ENCODE data around the gene AGFG2. TPM values are rescaled to one million over a fixed set of nuclear protein-coding genes. Genes with fewer than 3 reads are reported as not detected.
A peak's percentile ranks its signal among the peaks of the same experiment; 100 is the strongest.

The AGFG2 gene
- total and polyA plus RNA-seq, 2 of the 13 experiments (the other 11 are each of a cell fraction or from before 2014, with no cell fraction given) = 125 to 132 TPM

DNA sequence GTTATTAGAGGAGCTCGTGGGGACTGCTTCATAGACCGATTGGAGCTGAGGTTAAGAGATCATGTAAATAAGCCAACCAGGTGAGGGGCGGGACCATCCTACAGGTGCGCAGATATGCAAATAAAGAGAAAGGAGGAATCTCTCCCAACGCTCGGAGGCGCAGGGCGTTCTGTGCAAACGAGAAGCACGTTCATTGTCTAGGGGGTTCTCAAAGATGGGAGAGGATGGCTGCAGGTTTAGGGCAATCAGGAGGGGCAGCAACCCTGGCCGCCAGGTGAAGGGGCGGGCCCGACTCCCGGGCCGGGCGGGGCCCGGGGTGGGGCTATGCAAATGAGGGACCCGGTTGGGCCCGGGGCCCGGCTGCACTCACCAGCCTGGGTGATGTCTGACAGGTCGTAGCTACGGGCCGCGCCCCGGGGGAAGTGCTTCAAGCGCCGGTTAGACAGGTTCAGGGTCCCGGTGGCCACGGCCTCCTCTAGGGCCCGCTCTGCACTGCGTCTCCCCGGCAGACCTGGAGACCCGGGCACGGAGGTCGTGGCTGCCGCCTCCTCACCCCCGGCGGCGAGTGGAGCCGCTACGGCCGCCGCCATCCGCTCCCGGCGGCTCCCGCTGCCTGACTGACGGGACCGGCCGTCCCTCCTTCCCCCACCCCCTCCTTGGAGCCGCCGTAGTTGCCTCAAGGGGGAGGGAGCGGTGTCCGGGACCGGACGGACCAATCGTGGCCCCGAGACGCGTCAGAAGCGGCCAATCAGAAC, 46.7 kb downstream of the AGFG2 start, which contains the start of gene LRCH4 (continued):
- 0 out of 2 replicates have a peak, but pooled peaks have one; percentile 3 for TF ChIP-seq ZNF230 (CRISPR knock-in tag; IDR thresholded peaks at IDR 0.05)
- TF ChIP-seq, protein P1, sequence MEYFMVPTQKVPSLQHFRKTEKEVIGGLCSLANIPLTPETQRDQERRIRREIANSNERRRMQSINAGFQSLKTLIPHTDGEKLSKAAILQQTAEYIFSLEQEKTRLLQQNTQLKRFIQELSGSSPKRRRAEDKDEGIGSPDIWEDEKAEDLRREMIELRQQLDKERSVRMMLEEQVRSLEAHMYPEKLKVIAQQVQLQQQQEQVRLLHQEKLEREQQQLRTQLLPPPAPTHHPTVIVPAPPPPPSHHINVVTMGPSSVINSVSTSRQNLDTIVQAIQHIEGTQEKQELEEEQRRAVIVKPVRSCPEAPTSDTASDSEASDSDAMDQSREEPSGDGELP (IDR thresholded peaks at IDR 0.05; ENCODE audit: borderline replicate concordance, low read depth) = no peak
- TF ChIP-seq, protein P2, sequence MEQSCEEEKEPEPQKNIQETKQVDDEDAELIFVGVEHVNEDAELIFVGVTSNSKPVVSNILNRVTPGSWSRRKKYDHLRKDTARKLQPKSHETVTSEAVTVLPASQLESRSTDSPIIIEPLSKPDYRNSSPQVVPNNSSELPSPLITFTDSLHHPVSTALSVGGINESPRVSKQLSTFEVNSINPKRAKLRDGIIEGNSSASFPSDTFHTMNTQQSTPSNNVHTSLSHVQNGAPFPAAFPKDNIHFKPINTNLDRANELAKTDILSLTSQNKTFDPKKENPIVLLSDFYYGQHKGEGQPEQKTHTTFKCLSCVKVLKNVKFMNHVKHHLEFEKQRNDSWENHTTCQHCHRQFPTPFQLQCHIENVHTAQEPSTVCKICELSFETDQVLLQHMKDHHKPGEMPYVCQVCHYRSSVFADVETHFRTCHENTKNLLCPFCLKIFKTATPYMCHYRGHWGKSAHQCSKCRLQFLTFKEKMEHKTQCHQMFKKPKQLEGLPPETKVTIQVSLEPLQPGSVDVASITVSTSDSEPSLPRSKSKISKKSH (CRISPR knock-in tag; IDR thresholded peaks at IDR 0.05; ENCODE audit: borderline replicate concordance) = no peak

DNA sequence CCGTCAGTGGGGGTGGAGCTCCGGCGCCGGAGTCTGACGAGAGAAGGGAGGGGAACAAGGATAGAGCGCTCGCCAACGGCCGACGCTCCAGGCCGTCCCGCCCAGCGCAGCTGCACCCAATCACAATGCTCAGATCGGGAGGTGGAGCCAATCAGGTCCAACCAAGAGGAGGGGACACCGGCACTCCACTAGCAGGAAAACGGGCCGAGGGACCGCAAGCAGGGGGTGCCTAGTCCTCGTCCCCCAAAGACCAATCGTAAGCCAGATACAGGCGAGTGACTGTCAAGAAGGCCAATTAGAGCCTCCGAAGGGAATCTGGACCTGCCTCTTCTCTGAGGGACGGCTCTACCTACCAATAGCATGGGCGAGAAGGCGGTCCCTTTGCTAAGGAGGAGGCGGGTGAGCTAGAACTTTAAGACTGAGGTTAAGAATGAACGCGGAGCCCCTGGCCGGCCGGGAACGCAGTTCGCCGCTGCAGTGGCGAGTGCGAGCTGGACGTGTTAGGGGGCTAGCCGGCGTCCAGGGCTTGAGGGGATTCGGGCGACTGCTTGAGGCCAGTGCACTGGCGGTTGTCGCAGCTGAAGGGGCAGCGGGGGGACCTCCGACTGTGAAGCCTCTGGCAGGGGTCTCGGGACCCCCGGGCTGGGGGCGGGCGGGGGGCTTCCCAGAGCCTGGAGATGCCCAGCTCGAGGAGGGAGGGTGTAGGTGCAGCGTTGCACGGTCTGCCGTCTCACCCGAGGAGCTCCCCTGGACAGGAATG, 47.4 kb downstream of the AGFG2 start, which contains the start of gene FBXO24:
Gene FBXO24, plus strand, starts transcription at position 63 of the 760 bp plus-strand sequence. Its CDS starts 298 bp downstream, at position 361.
- intact Hi-C loops (cut with micrococcal nuclease; ENCODE audit: unreplicated experiment) (loop anchor here (1.0 kb wide), 1 partner anchor 26 kb away; the partner anchor contains the start of gene MOSPD3), in situ Hi-C loops (cut with HindIII; ENCODE audit: extremely low pct_ligation_motif_present, low pct_unique_long_range_greater_than_20kb) (no loop called here)
- ATAC-seq (peak; percentile 91), DNase-seq (ENCODE audit: low spot score) (peak; percentile 99), FAIRE-seq (peak; percentile 99)
- H3K4me1 ChIP-seq (ENCODE audit: insufficient read depth, low read length) = peaks cover 56% of the 10 kb centered on the region
- BruUV-seq (replicated peaks) = no TSS peak
- peaks cover 6% of the 10 kb centered on the region for H3K79me2 ChIP-seq (ENCODE audit: insufficient read depth, low read length)
- ChIA-PET CTCF (ENCODE audit: low intra/inter-chr PET ratio, low total read pairs) (interaction anchor here (1.2 kb wide), 1 partner anchor 117 kb away, joined by 3 read pairs; no protein-coding TSS in a partner anchor), POLR2A (interaction anchor here (0.5 to 4.1 kb wide), 60 partner anchors 8 to 531 kb away, joined by 3 to 73 read pairs (median 4); partner anchors contain the start of genes ACTL6B, AGFG2, EPHB4 and EPO)
- H3K9me3 ChIP-seq (ENCODE audit: low read length) = no peaks in the 10 kb centered on the region
- peaks cover 0 to 7% of the 10 kb centered on the region in 2 experiments; a peak in 3 of 5 replicates for H3K27me3 ChIP-seq (ENCODE audit: control insufficient read depth in 1 of 2, insufficient read depth in 2 of 2, low read length in 2 of 2)
- under 1% methylated on average over 17 of the region's 53 CpGs for whole genome bisulfite sequencing (ENCODE audit: low lambda C conversion rate)
- peaks cover 2 to 6% of the 10 kb centered on the region in 2 experiments; a peak in 4 of 5 replicates for H3K36me3 ChIP-seq (replicated peaks in 1 of 2; ENCODE audit: control insufficient read depth in 1 of 2, insufficient read depth in 2 of 2, low read length in 2 of 2)
- H3K9ac ChIP-seq (ENCODE audit: insufficient read depth, low read depth, low read length) = peak within 1 kb of the TSS; percentile 94
- peak within 1 kb of the TSS; percentile 91 for H2AFZ ChIP-seq (ENCODE audit: low read length)
- H3K27ac ChIP-seq (ENCODE audit: extremely low read length, insufficient read depth, low read length) = peak within 1 kb of the TSS; percentile 81
- peak within 1 kb of the TSS; percentile 100 for H3K4me2 ChIP-seq (ENCODE audit: low read depth, low read length)
- H4K20me1 ChIP-seq (ENCODE audit: insufficient read depth, low read length) = peaks cover 8% of the 10 kb centered on the region; the same call in 1 of the 2 replicates
- H3K4me3 ChIP-seq (replicated peaks in 1 of 3; ENCODE audit: insufficient read depth in 1 of 3, low read depth in 2 of 3, low read length in 3 of 3) = peak within 1 kb of the TSS; percentile 80 to 98 (median 86)
- TF ChIP-seq, protein P3, sequence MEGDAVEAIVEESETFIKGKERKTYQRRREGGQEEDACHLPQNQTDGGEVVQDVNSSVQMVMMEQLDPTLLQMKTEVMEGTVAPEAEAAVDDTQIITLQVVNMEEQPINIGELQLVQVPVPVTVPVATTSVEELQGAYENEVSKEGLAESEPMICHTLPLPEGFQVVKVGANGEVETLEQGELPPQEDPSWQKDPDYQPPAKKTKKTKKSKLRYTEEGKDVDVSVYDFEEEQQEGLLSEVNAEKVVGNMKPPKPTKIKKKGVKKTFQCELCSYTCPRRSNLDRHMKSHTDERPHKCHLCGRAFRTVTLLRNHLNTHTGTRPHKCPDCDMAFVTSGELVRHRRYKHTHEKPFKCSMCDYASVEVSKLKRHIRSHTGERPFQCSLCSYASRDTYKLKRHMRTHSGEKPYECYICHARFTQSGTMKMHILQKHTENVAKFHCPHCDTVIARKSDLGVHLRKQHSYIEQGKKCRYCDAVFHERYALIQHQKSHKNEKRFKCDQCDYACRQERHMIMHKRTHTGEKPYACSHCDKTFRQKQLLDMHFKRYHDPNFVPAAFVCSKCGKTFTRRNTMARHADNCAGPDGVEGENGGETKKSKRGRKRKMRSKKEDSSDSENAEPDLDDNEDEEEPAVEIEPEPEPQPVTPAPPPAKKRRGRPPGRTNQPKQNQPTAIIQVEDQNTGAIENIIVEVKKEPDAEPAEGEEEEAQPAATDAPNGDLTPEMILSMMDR (CRISPR knock-in tag; IDR thresholded peaks at IDR 0.05) = no peak
- TF ChIP-seq, protein P4, sequence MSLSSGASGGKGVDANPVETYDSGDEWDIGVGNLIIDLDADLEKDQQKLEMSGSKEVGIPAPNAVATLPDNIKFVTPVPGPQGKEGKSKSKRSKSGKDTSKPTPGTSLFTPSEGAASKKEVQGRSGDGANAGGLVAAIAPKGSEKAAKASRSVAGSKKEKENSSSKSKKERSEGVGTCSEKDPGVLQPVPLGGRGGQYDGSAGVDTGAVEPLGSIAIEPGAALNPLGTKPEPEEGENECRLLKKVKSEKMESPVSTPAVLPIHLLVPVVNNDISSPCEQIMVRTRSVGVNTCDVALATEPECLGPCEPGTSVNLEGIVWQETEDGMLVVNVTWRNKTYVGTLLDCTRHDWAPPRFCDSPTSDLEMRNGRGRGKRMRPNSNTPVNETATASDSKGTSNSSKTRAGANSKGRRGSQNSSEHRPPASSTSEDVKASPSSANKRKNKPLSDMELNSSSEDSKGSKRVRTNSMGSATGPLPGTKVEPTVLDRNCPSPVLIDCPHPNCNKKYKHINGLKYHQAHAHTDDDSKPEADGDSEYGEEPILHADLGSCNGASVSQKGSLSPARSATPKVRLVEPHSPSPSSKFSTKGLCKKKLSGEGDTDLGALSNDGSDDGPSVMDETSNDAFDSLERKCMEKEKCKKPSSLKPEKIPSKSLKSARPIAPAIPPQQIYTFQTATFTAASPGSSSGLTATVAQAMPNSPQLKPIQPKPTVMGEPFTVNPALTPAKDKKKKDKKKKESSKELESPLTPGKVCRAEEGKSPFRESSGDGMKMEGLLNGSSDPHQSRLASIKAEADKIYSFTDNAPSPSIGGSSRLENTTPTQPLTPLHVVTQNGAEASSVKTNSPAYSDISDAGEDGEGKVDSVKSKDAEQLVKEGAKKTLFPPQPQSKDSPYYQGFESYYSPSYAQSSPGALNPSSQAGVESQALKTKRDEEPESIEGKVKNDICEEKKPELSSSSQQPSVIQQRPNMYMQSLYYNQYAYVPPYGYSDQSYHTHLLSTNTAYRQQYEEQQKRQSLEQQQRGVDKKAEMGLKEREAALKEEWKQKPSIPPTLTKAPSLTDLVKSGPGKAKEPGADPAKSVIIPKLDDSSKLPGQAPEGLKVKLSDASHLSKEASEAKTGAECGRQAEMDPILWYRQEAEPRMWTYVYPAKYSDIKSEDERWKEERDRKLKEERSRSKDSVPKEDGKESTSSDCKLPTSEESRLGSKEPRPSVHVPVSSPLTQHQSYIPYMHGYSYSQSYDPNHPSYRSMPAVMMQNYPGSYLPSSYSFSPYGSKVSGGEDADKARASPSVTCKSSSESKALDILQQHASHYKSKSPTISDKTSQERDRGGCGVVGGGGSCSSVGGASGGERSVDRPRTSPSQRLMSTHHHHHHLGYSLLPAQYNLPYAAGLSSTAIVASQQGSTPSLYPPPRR (CRISPR knock-in tag; IDR thresholded peaks at IDR 0.05; ENCODE audit: borderline replicate concordance) = no peak
- TF ChIP-seq, protein P5, sequence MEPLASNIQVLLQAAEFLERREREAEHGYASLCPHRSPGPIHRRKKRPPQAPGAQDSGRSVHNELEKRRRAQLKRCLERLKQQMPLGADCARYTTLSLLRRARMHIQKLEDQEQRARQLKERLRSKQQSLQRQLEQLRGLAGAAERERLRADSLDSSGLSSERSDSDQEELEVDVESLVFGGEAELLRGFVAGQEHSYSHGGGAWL (CRISPR knock-in tag; IDR thresholded peaks at IDR 0.05) = 0 out of 2 replicates have a peak, but pooled peaks have one; percentile 16
- 0 out of 2 replicates have a peak, but pooled peaks have one; percentile 3 for TF ChIP-seq ZNF724P (CRISPR knock-in tag; IDR thresholded peaks at IDR 0.05; ENCODE audit: borderline replicate concordance)
- TF ChIP-seq NCOA1 (CRISPR knock-in tag; IDR thresholded peaks at IDR 0.05) = no peak
